Liver (tissue), 3 donors: Measurements from ENCODE around the gene ZNF296.
"Not testable (repeated sequence)": the region's sequence is repeated elsewhere in the genome, so short reads cannot be mapped to it uniquely, and the experiment has no call there.

Experiments used
- ATF3 ChIP-seq: IDR thresholded peaks from 2 replicates; pipeline ENCODE4 v1.6.1; 2016; ENCODE audit warnings: antibody characterized with exemption
- CTCF ChIP-seq: fragments of 150-350 bp; IDR thresholded peaks from 2 replicates; pipeline ENCODE4 v1.5.1; 2017; ENCODE audit warnings: improper control_type of control experiment, low read depth, low read length; ENCODE audit not compliant: missing input control
- FOXA1 ChIP-seq: IDR thresholded peaks from 2 replicates; pipeline ENCODE4 v1.6.1; 2016; ENCODE audit warnings: antibody characterized with exemption
- donor health status: healthy.
- donor health status: healthy.

- not testable (repeated sequence) for TF ChIP-seq CTCF, ATF3, FOXA1
Observed at GRCh38 chr19:45118591-45119355, 42.5 kb upstream of the ZNF296 start.
